Esophagus squamous epithelium (tissue), 4 donors: ENCODE data around the gene MYOCD.

Experiments used
- CTCF ChIP-seq, 6 experiments: fragments of 450-650 bp in 4 of 6; fragments of 200-600 bp in 2 of 6; sonication (generic) in 2 of 6; IDR thresholded peaks; one replicate each; pipeline ENCODE4 v1.5.1; 2016 to 2019; ENCODE audit warnings: antibody characterized with exemption in 6 of 6, mild to moderate bottlenecking in 4 of 6, moderate library complexity in 4 of 6
- POLR2A ChIP-seq, 4 donors: fragments of 450-650 bp; IDR thresholded peaks; one replicate each; pipeline ENCODE4 v1.6.1; 2017; ENCODE audit warnings: antibody characterized with exemption in 4 of 4, mild to moderate bottlenecking in 4 of 4, moderate library complexity in 3 of 4

- TF ChIP-seq POLR2A (IDR thresholded peaks at IDR 0.05): no peak
- TF ChIP-seq CTCF (IDR thresholded peaks at IDR 0.05): no peak
Measured at GRCh38 chr17:12789481-12790248, 124.0 kb downstream of the MYOCD start, which contains the start of gene ARHGAP44.
